D721Med (cell line): ENCODE measurements around the gene PUS1.

Experiments used
- DNase-seq: peaks from one replicate; pipeline ENCODE4 v3.0.0; 2011; ENCODE audit warnings: low spot score; ENCODE audit not compliant: insufficient read length
- FAIRE-seq: peaks from 2 replicates; lab custom pipeline; 2011; peaks lifted over from hg19 to GRCh38; lab: Jason Lieb, UNC
- CTCF ChIP-seq: IDR thresholded peaks from 2 replicates; pipeline ENCODE4 v1.5.1; 2012; ENCODE audit warnings: mild to moderate bottlenecking, control low read depth; ENCODE audit not compliant: insufficient read depth; ENCODE audit errors: missing control alignments

PUS1 gene

DNA sequence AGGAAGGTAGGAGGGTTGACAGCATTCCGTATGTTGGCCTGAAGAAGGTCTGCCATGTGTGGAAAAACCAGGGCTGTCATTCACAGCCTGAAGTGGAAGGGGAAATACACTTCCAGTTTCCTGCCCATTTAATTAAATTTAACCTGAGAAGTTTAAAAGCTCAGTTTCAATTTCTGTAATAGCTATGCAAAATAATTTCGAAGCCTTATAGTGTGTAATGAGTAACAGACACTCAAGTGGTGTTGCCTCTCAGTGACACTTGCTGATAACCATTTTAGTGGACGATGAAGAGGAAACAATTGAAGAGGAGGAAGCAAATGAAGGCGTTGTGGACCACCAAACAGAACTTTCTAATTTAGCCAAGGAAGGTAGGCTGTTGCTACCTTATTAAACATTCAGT lies 65.5 kb downstream of the PUS1 start:
- TF ChIP-seq CTCF: no peak

More for the DNA sequence above, 65.5 kb downstream of the PUS1 start:
- DNase-seq (no peak), FAIRE-seq (no peak)
